ENCODE results near the gene RBBP6.

Gene RBBP6

DNA sequence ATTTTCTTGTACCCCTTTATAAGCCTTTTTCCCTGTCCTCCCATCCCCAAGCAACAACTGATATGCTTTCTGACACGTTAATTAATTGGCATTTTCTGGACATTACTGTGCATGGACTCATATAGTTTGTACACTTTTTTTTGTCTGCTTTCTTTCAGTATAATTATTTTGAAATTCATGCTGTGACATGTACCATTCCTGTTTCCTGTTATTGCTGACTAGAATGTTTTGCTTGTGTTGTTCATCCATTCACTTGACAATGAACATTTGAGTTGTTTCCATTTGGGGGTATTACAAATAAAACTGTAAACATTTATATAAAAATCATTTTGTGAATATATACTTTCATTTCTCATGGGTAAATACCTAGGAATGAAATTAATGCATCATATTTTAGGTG, 50.6 kb downstream of the RBBP6 start:
- H2AFZ ChIP-seq (ENCODE audit: low read depth, low read length, severe bottlenecking): no peak overlapping the region
- no peaks in the 10 kb centered on the region for H4K20me1 ChIP-seq (ENCODE audit: low read depth, low read length)

DNA sequence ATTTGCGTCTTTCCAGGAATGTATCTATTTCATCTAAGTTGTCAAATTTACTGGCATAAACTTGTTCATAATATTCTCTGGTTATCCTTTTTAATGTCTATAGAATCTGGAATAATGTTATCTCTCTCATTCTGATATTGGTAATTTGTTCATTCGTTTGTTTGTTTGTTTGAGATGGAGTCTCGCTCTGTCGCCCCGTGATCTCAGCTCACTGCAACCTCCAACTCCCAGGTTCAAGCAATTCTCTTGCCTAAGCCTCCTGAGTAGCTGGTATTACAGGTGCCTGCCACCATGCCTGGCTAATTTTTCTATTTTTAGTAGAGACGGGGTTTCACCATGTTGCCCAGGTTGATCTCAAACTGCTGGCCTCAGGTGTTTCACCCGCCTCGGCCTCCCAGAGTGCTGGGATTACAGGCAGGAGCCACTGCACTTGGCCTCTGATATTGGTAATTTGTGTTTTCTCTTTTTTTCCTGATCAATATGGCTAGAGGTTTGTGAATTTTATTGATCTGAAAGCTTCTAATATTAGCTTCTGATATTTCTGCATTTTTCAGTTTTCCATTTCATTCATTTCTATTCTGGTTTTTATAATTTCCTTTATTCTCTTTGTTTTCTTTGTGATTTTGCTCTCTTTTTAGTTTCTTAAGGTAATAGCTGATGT, 59.5 kb downstream of the RBBP6 start:
- Histone ChIP-seq H3K9me3 (ENCODE audit: insufficient read depth, low read length) (no peaks in the 10 kb centered on the region), H3K4me3 (ENCODE audit: insufficient read depth, low read length, poor library complexity, severe bottlenecking) (no peak overlapping the region), H3K27me3 (ENCODE audit: low read length) (no peaks in the 10 kb centered on the region), H4K20me1 (ENCODE audit: low read depth, low read length) (no peaks in the 10 kb centered on the region), H3K9ac (ENCODE audit: low read length) (no peak overlapping the region), H3K79me2 (ENCODE audit: insufficient read depth, low read length) (no peaks in the 10 kb centered on the region), H3K9me2 (replicated peaks; ENCODE audit: insufficient read depth, low read length) (no peaks in the 10 kb centered on the region), H3K36me3 (ENCODE audit: low read length) (no peaks in the 10 kb centered on the region), H3K4me2 (ENCODE audit: low read depth, low read length, poor library complexity, severe bottlenecking) (no peak overlapping the region), H2AFZ (ENCODE audit: low read depth, low read length, severe bottlenecking) (no peak overlapping the region), H3K27ac (ENCODE audit: low read depth, low read length) (no peak overlapping the region), H3F3A (ENCODE audit: insufficient read depth) (no peaks in the 10 kb centered on the region)
- no peak for TF ChIP-seq EZH2phosphoT487 (conservative IDR thresholded peaks at IDR 0.05; ENCODE audit: low read length)
- TF ChIP-seq, protein P1, sequence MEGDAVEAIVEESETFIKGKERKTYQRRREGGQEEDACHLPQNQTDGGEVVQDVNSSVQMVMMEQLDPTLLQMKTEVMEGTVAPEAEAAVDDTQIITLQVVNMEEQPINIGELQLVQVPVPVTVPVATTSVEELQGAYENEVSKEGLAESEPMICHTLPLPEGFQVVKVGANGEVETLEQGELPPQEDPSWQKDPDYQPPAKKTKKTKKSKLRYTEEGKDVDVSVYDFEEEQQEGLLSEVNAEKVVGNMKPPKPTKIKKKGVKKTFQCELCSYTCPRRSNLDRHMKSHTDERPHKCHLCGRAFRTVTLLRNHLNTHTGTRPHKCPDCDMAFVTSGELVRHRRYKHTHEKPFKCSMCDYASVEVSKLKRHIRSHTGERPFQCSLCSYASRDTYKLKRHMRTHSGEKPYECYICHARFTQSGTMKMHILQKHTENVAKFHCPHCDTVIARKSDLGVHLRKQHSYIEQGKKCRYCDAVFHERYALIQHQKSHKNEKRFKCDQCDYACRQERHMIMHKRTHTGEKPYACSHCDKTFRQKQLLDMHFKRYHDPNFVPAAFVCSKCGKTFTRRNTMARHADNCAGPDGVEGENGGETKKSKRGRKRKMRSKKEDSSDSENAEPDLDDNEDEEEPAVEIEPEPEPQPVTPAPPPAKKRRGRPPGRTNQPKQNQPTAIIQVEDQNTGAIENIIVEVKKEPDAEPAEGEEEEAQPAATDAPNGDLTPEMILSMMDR (IDR thresholded peaks at IDR 0.05; ENCODE audit: insufficient read depth, low read length, poor library complexity, severe bottlenecking): no peak

More for the DNA sequence above, 50.6 kb downstream of the RBBP6 start:
- H3K9me3 ChIP-seq (ENCODE audit: insufficient read depth, low read length): no peaks in the 10 kb centered on the region
- no peak overlapping the region for H3K9ac ChIP-seq (ENCODE audit: low read length)
- no peaks in the 10 kb centered on the region for H3K9me2 ChIP-seq (replicated peaks; ENCODE audit: insufficient read depth, low read length)
- no peaks in the 10 kb centered on the region for H3K79me2 ChIP-seq (ENCODE audit: insufficient read depth, low read length)
- H3K27me3 ChIP-seq (ENCODE audit: low read length): no peaks in the 10 kb centered on the region
- H3K4me3 ChIP-seq (ENCODE audit: insufficient read depth, low read length, poor library complexity, severe bottlenecking): no peak overlapping the region
- H3F3A ChIP-seq (ENCODE audit: insufficient read depth): no peaks in the 10 kb centered on the region
- H3K36me3 ChIP-seq (ENCODE audit: low read length): no peaks in the 10 kb centered on the region
- no peak overlapping the region for H3K4me2 ChIP-seq (ENCODE audit: low read depth, low read length, poor library complexity, severe bottlenecking)
- TF ChIP-seq, protein P1 (IDR thresholded peaks at IDR 0.05; ENCODE audit: insufficient read depth, low read length, poor library complexity, severe bottlenecking): no peak
- TF ChIP-seq EZH2phosphoT487 (conservative IDR thresholded peaks at IDR 0.05; ENCODE audit: low read length): no peak
- no peak overlapping the region for H3K27ac ChIP-seq (ENCODE audit: low read depth, low read length)

DNA sequence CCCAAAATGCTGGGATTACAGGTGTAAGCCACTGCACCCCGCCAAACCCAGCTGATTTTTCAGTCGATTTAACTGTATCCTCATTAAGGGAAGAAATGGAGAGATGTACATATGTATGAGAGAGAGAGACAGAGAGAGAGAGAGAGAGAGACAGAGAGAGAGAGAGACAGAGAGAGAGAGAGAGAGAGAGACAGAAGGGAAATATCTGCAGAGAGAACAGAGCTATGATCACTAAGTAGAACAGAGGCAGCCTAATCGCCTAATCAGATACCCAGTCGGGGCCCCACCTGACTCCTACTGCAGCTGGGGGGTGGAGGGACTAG, 70.0 kb downstream of the RBBP6 start:
- no peak overlapping the region for H2AFZ ChIP-seq (ENCODE audit: low read depth, low read length, severe bottlenecking)
- no peak overlapping the region for H3K4me3 ChIP-seq (ENCODE audit: insufficient read depth, low read length, poor library complexity, severe bottlenecking)
- no peak overlapping the region for H3K4me2 ChIP-seq (ENCODE audit: low read depth, low read length, poor library complexity, severe bottlenecking)
- H3K9me3 ChIP-seq (ENCODE audit: insufficient read depth, low read length): no peaks in the 10 kb centered on the region
- no peak for TF ChIP-seq EZH2phosphoT487 (conservative IDR thresholded peaks at IDR 0.05; ENCODE audit: low read length)
- TF ChIP-seq, protein P1 (IDR thresholded peaks at IDR 0.05; ENCODE audit: insufficient read depth, low read length, poor library complexity, severe bottlenecking): no peak
- no peaks in the 10 kb centered on the region for H3K79me2 ChIP-seq (ENCODE audit: insufficient read depth, low read length)
- H3K27ac ChIP-seq (ENCODE audit: low read depth, low read length): no peak overlapping the region
- H3K36me3 ChIP-seq (ENCODE audit: low read length): no peaks in the 10 kb centered on the region
- no peaks in the 10 kb centered on the region for H3F3A ChIP-seq (ENCODE audit: insufficient read depth)
- no peaks in the 10 kb centered on the region for H4K20me1 ChIP-seq (ENCODE audit: low read depth, low read length)
- H3K9me2 ChIP-seq (replicated peaks; ENCODE audit: insufficient read depth, low read length): no peaks in the 10 kb centered on the region
- no peak overlapping the region for H3K9ac ChIP-seq (ENCODE audit: low read length)
- no peaks in the 10 kb centered on the region for H3K27me3 ChIP-seq (ENCODE audit: low read length)
